SKM-1 (cell line): ENCODE data around the gene DIRAS1.

Source experiments
- DNase-seq: peaks from one replicate; lab custom pipeline; 2025; ENCODE audit not compliant: unreplicated experiment; lab: John Stamatoyannopoulos, UW

The DIRAS1 gene

DNA sequence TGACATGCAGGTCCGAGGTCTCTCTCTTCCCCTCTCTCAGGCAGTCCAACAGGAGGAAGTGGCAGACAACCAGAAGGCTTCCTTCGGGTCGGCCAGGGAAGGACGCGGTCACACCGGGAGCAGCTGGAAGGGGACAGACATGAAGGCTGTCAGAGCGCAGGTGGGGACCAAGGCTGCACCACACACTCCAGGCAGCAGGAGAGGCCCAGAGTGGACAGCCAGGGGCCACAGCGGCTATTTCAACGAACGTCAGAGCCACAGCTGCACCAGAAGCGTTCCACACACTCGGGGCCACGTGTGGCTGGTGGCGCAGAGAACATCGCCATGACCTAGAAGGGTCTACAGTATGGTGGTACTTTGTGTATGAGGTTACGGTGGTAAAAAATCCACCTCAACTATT, 34.6 kb upstream of the DIRAS1 start:
- DNase-seq: no peak

DNA sequence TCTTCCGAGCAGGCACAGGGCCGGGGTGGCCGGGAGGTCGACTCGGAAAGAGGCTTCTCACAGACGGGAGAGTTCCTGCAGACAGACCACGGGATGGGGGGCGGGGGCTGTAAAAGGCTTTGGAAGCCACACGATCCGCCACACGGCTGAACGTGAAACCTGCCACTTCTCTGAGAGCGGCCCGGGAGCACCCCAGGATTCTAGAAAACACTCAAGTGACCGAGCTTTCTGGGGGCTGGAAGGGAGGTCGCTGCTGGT, 34.2 kb upstream of the DIRAS1 start:
- DNase-seq: no peak

DNA sequence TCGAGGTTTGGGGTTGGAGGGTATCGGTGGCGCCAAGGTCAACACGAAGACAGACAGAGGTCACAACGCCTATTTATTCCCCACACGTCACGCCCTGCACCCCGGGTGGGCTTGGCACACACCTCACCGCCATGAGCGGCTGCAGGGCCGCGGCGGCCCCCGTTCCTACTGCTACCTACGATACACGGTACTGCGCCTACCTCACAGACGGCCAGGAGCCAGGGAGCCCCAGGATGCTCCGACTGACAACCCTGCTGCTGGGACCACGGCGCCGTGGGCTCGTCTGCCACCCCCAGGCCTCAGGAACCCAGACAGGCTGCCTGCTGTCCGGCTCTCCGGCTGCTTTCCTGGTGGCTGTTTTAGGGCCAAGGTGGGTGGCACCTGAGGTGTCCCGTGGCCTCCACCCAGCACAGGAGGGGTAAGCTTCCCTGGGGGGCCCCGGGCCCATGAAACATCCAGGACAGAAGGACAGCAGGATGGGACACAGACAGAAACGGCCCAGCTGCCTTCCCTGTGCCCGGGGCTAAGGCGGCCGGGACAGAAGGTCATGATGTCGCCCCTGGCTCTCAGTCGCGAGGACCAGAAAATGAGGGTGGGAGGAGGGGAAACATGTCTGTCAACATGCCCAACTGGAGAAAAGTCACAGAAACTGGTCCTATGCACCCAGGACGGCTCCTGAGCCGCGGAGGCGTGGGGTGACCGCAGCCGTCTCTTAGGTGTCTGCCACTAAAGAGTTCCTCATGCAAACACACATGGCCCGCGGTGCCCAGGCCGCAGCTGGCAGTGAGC, 33.7 kb upstream of the DIRAS1 start:
- no peak for DNase-seq

DNA sequence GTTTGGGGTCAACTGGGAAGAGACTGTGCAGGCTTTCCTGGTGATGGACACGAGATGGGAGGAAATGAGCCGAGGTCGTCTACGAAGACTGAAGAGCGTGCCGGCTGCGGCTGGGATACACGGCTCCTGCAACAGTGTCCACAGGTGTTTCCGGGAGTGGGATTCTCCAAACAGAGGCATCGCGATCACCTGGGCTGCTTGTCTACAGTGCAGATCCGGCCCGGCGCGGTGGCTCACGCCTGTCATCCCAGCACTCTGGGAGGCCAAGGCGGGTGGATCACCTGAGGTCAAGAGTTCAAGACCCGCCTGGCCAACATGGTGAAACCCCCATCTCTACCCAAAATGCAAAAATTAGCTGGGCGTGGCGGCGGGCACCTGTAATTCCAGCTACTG, 30.3 kb upstream of the DIRAS1 start:
- no peak for DNase-seq

DNA sequence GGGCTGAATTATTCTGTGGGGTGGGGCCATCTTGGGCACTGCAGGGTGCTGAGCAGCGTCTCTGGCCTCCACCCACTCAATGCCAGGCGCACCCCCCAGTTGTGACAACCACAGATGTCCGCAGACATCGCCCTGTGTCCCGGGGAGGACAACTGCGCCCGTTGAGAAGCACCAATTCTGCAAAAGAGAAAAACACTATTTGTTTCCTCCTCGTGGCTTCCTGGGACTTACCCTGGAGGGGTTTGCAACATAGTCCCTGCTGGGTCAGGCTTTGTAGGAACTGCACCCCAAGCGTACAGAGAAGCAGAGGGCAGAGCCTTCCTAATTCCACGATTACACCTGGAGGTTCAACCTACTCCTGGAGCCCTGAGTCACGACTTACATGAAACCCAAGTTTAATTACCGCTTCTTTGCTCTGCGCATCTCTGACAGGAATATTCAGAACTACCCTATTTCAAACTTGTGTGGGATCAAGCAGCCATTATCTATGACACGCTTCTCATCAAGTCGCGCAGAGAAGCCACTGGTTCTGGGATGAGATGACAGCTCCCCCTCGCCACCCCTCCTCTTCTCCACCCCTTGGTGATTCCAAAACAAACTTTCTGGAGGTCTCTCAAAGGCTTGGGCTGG, 29.8 kb upstream of the DIRAS1 start:
- DNase-seq: no peak

DNA sequence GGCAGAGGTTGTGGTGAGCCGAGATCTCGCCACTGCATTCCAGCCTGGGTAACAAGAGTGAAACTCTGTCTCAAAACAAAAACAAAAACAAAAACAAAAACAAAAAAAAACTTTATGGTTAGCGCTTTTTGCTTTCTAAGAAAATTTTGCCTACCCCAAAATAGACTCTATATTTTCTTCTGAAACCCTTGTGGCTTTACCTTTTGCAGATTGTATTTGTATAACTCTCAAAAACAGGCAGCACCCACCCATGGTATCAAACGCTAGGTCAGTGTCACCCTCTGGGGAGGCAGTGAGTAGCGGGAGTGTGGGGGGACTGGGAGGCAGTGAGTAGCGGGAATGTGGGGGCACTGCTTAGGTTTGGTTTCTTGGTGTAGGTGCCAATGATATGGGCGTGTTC, 26.2 kb upstream of the DIRAS1 start:
- no peak for DNase-seq

DNA sequence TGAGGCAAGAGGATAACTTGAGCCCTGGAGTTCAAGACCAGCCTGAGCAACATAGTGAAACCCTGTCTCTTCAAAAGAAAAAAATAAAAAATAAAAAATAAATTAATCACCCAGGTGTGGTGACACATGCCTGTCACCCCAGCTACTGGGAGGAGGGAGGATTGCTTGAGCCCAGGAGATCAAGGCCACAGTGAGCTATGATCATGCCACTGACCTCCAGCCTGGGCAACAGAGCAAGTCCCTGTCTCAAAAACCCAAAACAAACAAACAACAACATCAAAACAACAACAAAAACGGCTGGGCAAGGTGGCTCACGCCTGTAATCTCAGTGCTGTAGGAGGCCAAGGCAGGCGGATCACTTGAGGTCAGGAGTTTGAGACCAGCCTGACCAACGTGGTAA, 22.9 kb upstream of the DIRAS1 start:
- DNase-seq: no peak

DNA sequence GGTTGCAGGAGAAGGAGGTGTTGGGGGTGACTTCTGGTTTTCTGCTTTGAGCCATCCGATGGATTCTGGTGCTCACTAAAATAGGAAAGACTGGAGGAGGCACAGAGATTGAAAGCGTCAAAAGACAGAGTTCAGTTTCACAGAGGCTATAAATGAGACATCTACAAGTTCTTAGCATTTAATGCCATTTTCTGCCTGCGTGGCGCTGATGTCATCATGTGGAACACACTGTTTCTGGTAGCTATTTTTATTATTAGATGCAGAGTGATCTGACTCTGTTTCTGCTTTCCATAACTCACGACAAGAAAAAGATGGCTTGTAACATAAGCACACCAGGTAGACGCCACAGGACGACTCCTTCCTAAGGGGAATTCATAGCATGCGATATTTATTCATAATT, 21.9 kb upstream of the DIRAS1 start:
- DNase-seq: no peak

DNA sequence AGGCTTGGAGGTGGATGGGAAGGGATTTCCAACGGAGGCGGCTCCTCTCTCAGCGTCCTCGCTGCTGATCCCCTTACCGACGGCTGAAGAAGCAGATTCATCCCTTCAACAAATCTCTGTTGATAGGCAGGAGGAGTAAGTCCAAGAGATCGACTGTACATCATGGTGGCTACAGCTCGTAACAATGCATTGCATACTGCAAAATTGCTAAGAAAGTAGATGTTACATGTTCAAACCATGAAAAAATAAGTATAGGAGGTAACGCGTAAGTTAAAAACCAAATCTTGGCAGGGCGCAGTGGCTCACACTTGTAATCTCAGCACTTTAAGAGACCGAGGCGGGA, 19.1 kb upstream of the DIRAS1 start:
- no peak for DNase-seq

DNA sequence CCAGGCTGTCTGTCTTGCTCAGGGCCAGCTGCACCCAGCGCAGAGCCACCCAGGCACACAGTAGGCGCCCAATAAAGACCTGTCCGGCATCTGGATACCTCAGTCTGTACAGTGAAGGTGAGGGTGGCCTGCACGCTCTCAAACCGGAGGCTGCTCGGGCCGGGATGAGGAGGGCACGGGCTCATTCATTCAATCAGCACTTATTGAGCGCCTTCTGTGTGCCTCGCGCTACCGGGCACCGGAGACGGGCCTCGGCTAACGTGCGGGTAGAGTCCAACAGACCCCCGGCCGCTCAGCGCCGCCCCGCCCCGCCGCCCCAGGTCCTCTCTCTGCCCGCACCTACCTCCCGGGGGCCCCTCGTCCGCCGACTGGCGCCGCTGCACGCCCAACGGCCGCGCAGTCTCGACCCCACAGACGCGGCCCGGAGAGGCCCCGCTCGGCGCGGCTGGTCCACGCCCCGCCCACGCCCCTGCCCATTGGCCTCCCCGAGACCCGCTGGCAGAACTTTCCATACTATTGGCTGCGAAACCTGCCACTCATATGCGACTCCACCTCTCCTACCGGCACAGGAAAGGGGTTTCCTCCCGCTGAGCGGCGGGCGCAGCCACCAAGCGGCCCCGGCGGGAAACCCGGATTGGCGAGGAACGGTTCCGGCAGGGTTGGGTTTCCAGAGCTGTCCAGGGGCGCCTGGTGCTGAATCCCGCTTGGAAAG, 18.6 kb upstream of the DIRAS1 start, which contains the start of gene SLC39A3:
Gene SLC39A3, minus strand, starts transcription at position 416 of the 712 bp plus-strand sequence. CDS start 2,760 bp downstream, outside the sequence.
- peak; percentile 84 for DNase-seq

DNA sequence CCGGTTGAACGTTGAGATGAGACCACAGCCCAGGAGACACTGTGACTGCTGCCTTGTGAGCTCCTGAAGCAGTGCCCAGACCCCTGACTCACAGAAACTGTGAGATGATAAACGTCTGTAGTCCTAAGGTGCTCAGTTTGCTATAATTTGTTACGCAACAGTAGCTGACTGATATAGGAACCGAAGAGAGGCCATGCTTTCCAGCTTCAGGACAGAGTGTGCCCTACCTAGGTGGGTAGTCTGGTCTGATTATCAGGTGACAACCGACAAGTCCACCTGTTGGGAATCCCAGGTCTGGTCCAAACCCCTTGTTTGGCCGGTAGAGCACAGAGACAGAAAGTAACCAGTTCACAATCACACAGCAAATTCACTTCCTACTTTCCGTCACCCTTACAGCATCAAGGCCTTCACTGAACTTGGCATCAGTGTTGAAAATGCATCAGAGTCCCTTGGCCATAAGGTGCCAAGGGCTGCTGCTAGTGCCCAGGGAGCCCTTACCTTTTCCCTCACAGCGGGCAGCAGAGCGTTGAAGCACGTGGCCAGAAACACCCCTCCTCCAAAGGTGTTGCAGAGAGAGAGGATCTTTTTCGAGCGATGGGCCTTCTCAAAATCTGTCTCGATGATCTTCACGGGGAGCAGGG, 15.5 kb upstream of the DIRAS1 start:
- DNase-seq: no peak

DNA sequence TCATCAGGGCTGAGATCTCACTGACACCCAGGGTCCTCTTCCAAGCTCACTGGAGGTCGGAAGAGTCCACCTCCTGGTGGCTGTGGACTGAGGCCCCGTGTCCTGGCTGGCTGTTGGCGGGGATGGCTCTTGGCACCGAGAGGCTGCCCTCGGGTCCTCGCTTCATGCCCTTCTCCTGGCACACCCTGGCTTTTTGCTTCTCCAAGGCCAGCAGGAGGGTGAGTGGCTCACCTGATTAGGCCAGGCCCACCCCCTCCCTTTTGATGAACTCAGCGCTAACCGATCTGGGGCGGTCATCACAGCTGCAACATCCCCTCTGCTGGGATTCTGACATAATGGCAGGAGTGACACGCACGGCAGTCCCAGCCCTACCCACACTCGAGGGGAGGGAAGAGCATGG, 14.2 kb upstream of the DIRAS1 start:
- no peak for DNase-seq

DNA sequence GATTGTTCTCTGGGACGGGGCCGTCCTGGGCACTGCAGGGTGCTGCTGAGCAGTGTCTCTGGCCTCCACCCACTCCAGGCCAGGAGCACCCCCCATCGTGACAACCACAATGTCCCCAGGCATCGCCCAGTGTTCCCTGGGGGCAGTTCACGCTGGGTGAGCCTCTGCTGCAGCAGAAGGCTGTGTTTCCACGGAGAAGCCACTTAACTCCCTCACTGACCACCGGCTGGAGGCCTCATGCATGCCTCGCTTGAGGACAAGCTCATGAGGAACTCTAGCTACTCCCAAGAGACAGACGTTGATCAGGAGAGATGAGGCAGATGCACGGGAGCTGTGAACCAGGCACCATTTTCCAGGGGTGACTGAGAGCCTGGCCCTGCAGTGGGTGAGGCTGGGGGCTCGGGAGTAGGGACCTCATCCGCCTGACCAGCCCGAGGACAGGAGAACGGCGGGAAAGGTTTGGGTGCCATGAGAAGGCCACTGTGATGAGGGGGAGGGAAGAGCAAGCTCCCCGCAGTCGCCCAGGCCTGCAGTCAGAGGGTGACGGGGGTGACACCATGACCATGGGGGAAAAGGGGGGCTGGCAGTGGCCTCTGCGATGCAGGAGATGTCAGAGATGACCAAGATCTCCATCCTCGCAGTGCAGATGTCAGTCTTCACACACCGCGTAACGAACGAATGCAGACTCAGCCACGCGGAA, 13.6 kb upstream of the DIRAS1 start:
- no peak for DNase-seq

DNA sequence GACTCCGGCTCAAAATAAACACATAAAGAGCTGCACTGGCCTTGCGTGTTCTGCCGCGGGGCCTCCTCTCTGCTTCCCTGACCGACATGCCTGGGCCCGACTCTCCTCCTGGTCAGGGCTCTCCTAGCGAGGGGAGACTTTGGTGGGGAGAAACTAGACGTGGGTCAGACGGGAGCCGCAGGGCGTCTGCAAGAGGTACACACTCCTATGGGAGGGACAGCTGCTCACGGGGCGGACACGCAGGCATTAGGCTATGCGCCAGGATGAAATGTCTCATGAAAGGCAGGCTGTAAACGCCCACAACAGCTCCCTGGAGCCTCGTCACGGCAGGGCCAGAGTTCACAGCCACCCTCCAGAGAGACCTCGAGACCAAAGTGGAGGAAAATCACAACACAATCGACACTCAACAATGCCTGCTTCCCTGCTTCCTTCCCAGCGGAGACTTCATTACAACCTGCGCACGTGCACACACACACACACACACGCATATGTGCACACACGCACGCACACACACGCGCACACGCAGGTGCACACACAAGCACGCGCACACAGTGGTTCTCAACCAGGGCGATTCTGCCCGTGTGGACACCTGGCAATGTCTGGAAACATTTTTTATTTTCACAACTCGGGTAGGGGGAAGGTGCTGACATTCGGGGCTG, 12.9 kb upstream of the DIRAS1 start:
- no peak for DNase-seq

DNA sequence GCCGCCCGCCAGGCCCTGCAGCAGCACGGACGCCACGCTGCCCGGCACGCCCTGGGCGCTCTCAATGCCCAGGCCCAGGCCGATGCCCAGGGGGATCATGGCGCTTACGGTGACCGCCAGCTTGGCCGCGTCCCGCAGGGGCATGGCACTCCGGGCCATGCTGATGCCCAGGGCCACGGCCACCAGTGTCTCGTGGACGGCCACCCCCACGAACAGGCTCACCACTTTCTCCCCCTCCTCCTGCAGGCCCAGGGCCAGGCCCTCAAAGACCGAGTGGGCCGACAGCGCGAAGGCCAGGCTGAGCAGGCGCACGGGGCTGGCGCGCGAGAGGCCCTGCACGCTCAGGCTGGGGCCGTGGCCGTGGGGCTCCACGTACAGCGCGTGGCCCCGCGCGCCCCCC, 11.7 kb upstream of the DIRAS1 start:
- no peak for DNase-seq

DNA sequence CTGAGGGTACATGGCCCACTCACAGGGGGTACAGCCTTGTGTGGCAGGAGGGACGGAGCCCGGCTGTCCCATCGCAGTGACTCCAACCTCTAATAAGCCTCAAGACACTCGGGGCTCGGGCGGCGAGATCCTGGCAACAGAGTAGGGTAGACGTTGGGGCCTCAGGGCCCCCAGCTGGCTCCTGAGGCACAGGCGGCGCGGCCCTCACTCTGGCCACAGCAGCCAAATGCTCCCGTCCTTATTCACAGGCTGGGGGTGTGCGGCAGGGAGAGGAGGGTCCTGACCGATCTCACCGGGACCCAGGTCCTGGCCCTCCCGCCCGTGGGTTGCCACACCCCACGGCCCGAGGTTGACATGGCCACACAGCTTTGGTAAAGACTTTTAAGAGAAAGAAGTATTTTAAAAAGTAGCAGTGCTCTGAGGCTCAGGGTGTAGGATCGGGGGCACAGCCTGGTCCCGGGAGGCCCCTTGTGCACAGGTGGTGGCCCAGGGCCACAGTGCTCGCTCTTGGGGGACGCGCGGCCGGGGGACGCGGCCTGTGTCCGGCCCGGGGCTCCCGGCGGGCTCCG, 11.1 kb upstream of the DIRAS1 start:
- no peak for DNase-seq

DNA sequence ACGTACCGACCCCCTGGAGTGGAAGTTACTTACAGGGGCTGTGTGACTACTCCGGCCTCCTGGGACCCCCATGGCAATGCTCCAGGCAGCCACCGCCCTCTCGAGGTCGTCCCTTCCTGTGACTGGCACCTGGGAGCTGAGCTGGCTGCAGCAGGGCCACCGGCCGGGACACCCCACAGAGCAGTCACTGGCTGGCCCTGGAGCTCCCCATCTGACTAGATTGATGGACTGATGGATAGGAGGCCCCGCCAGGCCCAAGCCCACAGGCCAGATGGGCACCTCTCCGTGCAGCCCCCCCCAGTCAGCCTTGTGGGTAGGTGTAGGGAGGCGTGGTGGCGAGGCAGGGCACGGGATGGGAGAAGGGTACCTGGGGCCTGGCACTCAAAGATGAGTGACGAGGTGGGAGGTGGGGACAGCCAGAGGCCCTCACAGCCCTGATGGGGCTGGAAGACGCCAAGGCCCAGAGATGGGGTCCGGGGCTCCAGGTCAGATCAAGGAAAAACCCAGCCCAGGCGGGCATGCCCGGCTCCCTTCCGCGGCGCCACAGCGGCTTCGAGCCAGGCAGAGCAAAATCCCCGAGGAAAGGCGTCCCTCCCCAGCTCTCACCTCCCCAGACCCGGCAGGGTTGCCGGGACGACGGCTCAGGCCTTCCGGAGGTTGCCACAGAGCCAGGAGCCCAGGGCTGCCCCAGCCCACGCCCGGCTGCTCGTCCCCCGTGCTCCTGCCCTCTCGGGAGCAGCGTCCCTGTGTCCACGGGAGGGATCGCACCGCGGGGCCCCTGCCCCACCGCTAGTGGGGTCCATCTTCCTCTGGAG, 10.2 kb upstream of the DIRAS1 start:
- DNase-seq: no peak

DNA sequence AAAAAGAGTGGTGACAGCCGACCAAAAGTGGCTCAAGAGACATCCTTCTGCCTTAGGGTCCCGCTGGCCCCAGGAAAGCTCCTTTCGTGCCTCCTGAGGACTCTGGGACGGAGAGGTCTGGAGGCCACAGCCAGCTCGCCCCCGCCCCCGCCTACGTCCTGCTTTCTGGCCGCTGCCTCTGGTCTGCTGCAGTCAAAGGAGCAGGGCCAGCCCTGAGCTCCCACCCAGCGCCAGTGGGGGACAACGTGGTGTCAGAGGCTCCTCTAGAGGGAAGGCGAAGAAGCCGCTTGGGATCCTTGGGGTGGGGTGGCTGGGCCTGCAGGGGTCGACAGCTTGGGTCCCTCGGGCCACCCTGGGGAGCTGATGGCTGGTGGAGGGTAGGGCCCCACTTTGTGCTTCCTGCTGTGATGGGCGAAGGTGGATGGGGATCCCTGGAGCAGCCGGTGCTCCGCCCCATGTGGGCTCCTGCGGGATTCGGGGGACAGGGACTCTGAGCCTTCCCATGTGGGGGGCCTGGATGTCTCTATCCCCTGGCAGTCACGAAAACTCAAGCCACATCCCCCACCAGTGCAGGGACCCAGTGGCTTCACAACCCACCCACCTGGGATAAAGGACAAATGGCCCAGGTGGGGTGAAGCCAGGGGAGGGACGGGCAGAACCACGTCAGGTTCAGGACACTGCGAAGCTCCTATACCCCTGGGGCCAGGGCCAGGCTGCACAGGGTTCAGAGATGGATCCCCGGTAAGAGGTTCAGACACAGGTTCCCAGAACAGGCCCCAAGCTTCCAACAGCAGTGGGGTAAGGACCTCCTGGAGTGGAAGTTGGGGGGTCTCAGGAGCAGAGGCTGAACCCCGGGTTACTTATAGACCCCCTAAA, 9.0 kb upstream of the DIRAS1 start:
- no peak for DNase-seq
